Activated naive CD4-positive, alpha-beta T cell treated with anti-CD3 and anti-CD28 coated beads, Interleukin-2, amount 10 ng/mL, durations not matched to agents 7 days and 5 days (primary cell): Measurements from ENCODE around the gene PAPOLG.
"Not testable (repeated sequence)": the region's sequence is repeated elsewhere in the genome, so short reads cannot be mapped to it uniquely, and the experiment has no call there.

Source experiments
- CTCF ChIA-PET: fragments of 350-600 bp; sonication (Branson Sonifier 250); formaldehyde crosslinking; loops from one replicate; lab custom pipeline; 2021; ENCODE audit warnings: antibody characterized with exemption; lab: Charles Lee
- DNase-seq: peaks from one replicate; pipeline ENCODE4 v3.0.0-alpha.2; 2020
- H3K27ac Mint-ChIP-seq: one replicate; pipeline ENCODE4 v1.8.0; 2021; ENCODE audit warnings: mild to moderate bottlenecking, moderate library complexity, mixed read lengths
- H3K27me3 Mint-ChIP-seq: one replicate; pipeline ENCODE4 v1.8.0; 2021; ENCODE audit warnings: mild to moderate bottlenecking, mixed read lengths
- H3K36me3 Mint-ChIP-seq: one replicate; pipeline ENCODE4 v1.8.0; 2021; ENCODE audit warnings: mixed read lengths
- H3K4me1 Mint-ChIP-seq: one replicate; pipeline ENCODE4 v1.8.0; 2021; ENCODE audit warnings: mixed read lengths
- H3K4me3 Mint-ChIP-seq: one replicate; pipeline ENCODE4 v1.8.0; 2021; ENCODE audit warnings: mild to moderate bottlenecking, moderate library complexity, mixed read lengths
- H3K9me3 Mint-ChIP-seq: one replicate; pipeline ENCODE4 v1.8.0; 2021; ENCODE audit warnings: mixed read lengths

PAPOLG gene

GRCh38 chr2:60796573-60797509, 40.8 kb downstream of the PAPOLG start:
- CTCF ChIA-PET = interaction anchor here (0.7 to 1.3 kb wide), 3 partner anchors 89 to 202 kb away, joined by 3 to 5 read pairs (median 3); no protein-coding TSS in a partner anchor
- H3K36me3 Mint-ChIP-seq = peaks cover 41% of the 10 kb centered on the region
- no peak overlapping the region for H3K4me3 Mint-ChIP-seq

GRCh38 chr2:60804473-60804872, 48.4 kb downstream of the PAPOLG start:
- Mint-ChIP-seq H3K9me3 (no peaks in the 10 kb centered on the region), H3K27me3 (no peaks in the 10 kb centered on the region), H3K4me1 (peaks cover 33% of the 10 kb centered on the region), H3K27ac (no peak overlapping the region), H3K36me3 (peaks cover 2% of the 10 kb centered on the region), H3K4me3 (no peak overlapping the region)
- DNase-seq = no peak
- CTCF ChIA-PET = interaction anchor here (0.8 to 5.0 kb wide), 4 partner anchors 34 to 194 kb away, joined by 4 to 73 read pairs (median 4); no protein-coding TSS in a partner anchor

More at GRCh38 chr2:60796573-60797509, 40.8 kb downstream of the PAPOLG start:
- Mint-ChIP-seq H3K4me1 (peaks cover 19% of the 10 kb centered on the region), H3K9me3 (no peaks in the 10 kb centered on the region), H3K27me3 (no peaks in the 10 kb centered on the region), H3K27ac (peak overlapping the region; percentile 15)
- no peak for DNase-seq

DNA sequence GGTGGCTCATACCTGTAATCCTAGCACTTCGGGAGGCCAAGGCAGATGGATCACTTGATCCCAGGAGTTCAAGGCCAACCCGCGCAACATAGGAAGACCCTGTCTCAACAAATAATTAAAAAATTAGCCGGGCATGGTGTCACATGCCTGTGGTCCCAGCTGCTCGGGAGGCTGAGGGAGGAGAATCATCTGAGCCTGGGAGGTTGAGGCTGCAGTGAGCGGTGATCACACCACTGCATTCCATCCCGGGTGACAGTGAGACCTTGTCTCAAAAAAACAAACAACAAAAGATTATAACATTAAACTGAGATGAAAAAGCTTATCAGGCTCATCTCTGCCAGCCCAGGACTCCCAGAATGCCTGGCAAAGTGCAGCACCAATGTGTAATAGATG, 50.5 kb downstream of the PAPOLG start:
- CTCF ChIA-PET = interaction anchor here (1.6 to 5.0 kb wide), 3 partner anchors 11 to 192 kb away, joined by 4 to 73 read pairs (median 11); no protein-coding TSS in a partner anchor
- no peaks in the 10 kb centered on the region for H3K9me3 Mint-ChIP-seq
- no peaks in the 10 kb centered on the region for H3K27me3 Mint-ChIP-seq
- H3K36me3 Mint-ChIP-seq = no peaks in the 10 kb centered on the region
- DNase-seq = no peak
- no peak overlapping the region for H3K4me3 Mint-ChIP-seq
- peak overlapping the region; percentile 86 for H3K27ac Mint-ChIP-seq
- H3K4me1 Mint-ChIP-seq = peaks cover 38% of the 10 kb centered on the region

- no peak overlapping the region for H3K4me3 Mint-ChIP-seq
- H3K27ac Mint-ChIP-seq = peak overlapping the region; percentile 86
- no peaks in the 10 kb centered on the region for H3K27me3 Mint-ChIP-seq
- CTCF ChIA-PET = interaction anchor here (0.7 to 5.0 kb wide), 3 partner anchors 12 to 192 kb away, joined by 3 to 73 read pairs (median 4); no protein-coding TSS in a partner anchor
- no peaks in the 10 kb centered on the region for H3K9me3 Mint-ChIP-seq
- no peaks in the 10 kb centered on the region for H3K36me3 Mint-ChIP-seq
- peak; percentile 42 for DNase-seq
- peaks cover 38% of the 10 kb centered on the region for H3K4me1 Mint-ChIP-seq
These were observed 51.1 kb downstream of the PAPOLG start for GRCh38 chr2:60806988-60807681.

DNA sequence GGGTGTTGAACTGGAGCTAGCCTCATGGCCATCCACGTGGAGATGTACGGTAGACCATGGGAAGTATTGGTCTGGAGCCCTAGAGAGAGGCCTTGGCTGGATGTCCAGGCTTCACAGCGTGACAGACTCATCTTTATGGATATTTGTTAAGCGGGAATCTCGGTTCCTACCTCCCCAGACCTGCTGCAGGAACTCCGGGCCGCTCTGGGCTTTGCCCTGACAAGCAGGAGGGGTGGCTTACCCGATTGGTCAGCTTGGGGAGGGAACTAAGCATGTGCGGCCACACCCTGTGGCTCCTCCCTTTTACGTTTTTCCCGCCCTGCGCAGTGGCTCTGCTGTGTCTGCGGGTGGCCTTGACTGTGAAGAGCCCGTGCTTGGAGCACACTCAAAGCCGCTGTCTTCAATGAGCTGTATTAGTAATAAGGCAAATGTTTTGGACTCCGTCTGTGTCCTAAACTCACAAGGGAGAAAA, 52.3 kb downstream of the PAPOLG start:
- DNase-seq = no peak
- Mint-ChIP-seq H3K36me3 (no peaks in the 10 kb centered on the region), H3K4me3 (no peak overlapping the region), H3K27me3 (peaks cover 3% of the 10 kb centered on the region), H3K27ac (no peak overlapping the region), H3K4me1 (peaks cover 38% of the 10 kb centered on the region), H3K9me3 (no peaks in the 10 kb centered on the region)
- CTCF ChIA-PET = interaction anchor here (0.6 to 5.0 kb wide), 5 partner anchors 10 to 191 kb away, joined by 3 to 73 read pairs (median 4); no protein-coding TSS in a partner anchor

- Mint-ChIP-seq H3K27me3 (peaks cover 21% of the 10 kb centered on the region), H3K4me1 (peaks cover 28% of the 10 kb centered on the region), H3K4me3 (no peak overlapping the region), H3K9me3 (no peaks in the 10 kb centered on the region), H3K36me3 (no peaks in the 10 kb centered on the region), H3K27ac (no peak overlapping the region)
- CTCF ChIA-PET = interaction anchor here (0.6 to 1.6 kb wide), 2 partner anchors 21 to 25 kb away, joined by 3 to 4 read pairs; no protein-coding TSS in a partner anchor
- DNase-seq = no peak
These were observed 55.7 kb downstream of the PAPOLG start for GRCh38 chr2:60811491-60812375.

DNA sequence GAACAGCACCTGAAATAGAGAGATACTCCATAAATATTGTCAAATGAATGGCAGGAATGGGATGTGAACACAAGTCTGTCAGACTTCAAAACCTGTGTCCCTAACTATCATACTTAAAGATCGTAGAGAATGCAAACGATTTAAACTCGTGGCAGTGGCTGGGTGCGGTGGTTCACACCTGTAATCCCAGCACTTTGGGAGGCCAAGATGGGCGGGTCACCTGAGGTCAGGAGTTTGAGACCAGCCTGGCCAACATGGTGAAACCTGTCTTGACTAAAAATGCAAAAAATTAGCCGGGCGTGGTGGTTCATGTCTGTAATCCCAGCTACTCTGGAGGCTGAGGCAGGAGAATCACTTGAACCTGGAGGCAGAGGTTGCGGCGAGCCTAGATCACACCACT, 61.1 kb downstream of the PAPOLG start:
- Mint-ChIP-seq H3K4me1 (peaks cover 45% of the 10 kb centered on the region), H3K27me3 (peaks cover 21% of the 10 kb centered on the region)
- CTCF ChIA-PET = interaction anchor here (1.0 to 2.9 kb wide), 6 partner anchors 11 to 183 kb away, joined by 4 to 15 read pairs (median 11); partner anchors contain the start of gene REL
- not testable (repeated sequence) for H3K36me3 Mint-ChIP-seq, H3K4me3 Mint-ChIP-seq, H3K9me3 Mint-ChIP-seq, H3K27ac Mint-ChIP-seq, DNase-seq

DNA sequence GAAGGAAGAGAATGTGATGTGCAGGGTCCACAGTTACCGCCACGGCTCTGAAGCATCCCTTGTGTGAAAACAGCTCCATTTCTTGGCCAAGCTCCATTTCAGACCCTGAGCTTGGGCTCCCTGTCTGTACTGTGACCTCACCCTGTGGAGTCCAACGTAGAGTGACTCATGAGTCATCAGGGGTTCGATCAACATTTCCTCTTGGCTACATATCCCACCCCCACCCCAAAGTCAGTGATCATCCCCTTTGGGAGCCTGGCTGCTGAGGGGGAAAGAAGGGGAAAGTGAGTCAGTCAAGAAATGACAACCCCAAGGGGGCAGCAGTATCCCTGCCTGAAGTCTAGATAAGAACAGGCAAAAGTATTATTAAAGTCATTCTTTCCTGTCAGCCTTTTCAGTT, 62.2 kb downstream of the PAPOLG start:
- CTCF ChIA-PET = interaction anchor here (1.0 to 2.9 kb wide), 10 partner anchors 9 to 182 kb away, joined by 3 to 15 read pairs (median 5); partner anchors contain the start of gene REL

DNA sequence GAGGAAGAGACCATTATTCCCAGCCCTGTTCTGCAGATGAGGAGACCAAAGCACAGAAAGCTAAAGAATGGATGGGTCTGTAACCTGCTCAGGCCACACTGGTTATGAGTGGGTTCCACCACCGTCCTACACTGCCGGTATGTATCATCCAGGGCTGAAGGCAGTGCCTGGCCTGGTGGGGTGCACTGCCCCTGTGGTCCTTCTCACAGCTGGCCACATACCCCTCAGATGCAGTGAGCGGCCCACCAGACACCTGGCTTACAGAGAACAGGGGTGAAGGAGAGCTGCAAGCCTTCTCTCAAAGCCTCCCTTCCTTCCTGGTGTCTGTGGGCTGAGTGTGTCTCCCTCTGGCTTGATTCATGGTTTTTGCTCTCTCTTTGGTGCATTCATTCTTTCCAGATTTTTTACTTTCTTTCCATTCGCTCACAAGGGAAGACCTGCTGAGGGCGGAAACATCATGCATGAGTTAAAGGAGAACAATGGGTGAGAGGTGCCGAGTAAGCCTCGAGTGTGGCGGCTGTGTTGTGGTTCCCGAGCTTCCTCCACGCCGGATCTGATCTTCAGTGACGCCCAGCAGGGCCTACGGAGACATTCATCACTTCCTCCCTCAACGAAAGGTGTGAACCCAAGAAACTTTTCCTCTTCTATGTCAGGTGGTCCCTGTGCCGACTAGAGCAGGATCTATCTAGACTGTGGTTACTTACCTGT, 63.2 kb downstream of the PAPOLG start:
- DNase-seq = peak; percentile 93
- peaks cover 45% of the 10 kb centered on the region for H3K4me1 Mint-ChIP-seq
- CTCF ChIA-PET = interaction anchor here (1.1 to 2.9 kb wide), 8 partner anchors 12 to 181 kb away, joined by 3 to 15 read pairs (median 6); partner anchors contain the start of gene REL
- peak overlapping the region; percentile 24 for H3K4me3 Mint-ChIP-seq
- peak overlapping the region; percentile 90 for H3K27ac Mint-ChIP-seq
- peaks cover 5% of the 10 kb centered on the region for H3K9me3 Mint-ChIP-seq
- peaks cover 16% of the 10 kb centered on the region for H3K27me3 Mint-ChIP-seq
- no peaks in the 10 kb centered on the region for H3K36me3 Mint-ChIP-seq

More for the DNA sequence above, 62.2 kb downstream of the PAPOLG start:
- Mint-ChIP-seq H3K4me1 (peaks cover 45% of the 10 kb centered on the region), H3K27me3 (peaks cover 19% of the 10 kb centered on the region), H3K4me3 (no peak overlapping the region), H3K9me3 (peaks cover 5% of the 10 kb centered on the region), H3K27ac (peak overlapping the region; percentile 90), H3K36me3 (no peaks in the 10 kb centered on the region)
- DNase-seq = peak; percentile 33

DNA sequence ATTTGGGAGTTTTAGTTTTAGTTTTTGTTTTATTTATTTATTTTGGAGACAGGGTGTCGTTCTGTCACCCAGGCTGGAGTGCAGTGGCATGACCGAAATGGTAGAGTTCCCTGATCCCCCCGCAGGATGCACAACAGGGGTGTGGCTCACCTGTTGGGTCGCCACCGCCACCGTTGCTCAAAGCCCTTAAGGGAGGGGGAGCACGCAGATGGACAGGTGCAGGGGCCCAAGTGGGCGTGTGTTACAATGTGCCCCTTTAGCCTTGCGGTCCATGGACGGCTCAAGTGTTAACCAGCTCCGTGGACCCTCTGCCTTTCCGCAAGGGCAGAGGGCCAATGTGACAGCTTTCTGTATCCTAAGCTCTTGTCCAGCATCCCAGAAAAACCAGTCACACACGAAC, 63.9 kb downstream of the PAPOLG start:
- DNase-seq = no peak
- H3K36me3 Mint-ChIP-seq = no peaks in the 10 kb centered on the region
- peaks cover 14% of the 10 kb centered on the region for H3K27me3 Mint-ChIP-seq
- H3K4me3 Mint-ChIP-seq = no peak overlapping the region
- CTCF ChIA-PET = interaction anchor here (1.4 to 2.9 kb wide), 6 partner anchors 13 to 178 kb away, joined by 3 to 15 read pairs (median 10); partner anchors contain the start of gene REL
- peaks cover 5% of the 10 kb centered on the region for H3K9me3 Mint-ChIP-seq
- H3K27ac Mint-ChIP-seq = peak overlapping the region; percentile 90
- peaks cover 45% of the 10 kb centered on the region for H3K4me1 Mint-ChIP-seq

DNA sequence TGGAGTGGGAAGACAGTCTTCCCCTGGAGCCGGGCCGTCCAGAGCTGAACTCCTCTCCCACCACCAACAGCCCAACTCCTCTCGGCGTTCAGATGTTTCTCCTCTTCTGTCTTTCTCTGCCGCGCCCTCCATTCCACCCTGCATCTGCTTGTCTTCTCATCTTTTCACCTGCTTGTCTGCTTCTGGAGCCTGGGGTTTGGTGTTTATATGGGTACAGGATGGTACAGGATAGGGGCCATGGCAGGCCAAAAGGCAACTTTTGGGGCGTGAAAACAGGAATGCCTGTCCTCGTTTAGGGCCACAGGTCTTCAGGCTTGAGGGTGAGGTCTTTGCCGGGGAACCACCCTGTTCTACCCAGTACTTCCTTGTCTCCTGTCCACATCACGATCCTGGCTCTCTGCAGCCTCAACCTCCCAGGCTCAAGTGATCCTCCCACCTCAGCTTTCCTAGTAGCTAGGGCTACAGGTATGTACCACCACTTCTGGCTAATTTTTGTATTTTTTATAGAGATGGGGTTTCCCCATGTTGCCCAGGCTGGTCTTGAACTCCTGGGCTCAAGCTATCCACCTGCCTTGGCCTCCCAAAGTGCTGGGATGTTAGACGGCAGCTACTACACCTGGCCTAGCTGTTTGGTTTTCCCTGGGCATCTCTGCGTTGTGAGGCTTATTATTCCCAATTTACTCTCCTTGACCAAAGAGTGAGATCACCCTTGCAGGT, 64.5 kb downstream of the PAPOLG start:
- no peaks in the 10 kb centered on the region for H3K36me3 Mint-ChIP-seq
- peaks cover 45% of the 10 kb centered on the region for H3K4me1 Mint-ChIP-seq
- H3K4me3 Mint-ChIP-seq = no peak overlapping the region
- peaks cover 7% of the 10 kb centered on the region for H3K27me3 Mint-ChIP-seq
- CTCF ChIA-PET = interaction anchor here (1.4 to 2.5 kb wide), 2 partner anchors 15 to 178 kb away, joined by 4 to 8 read pairs; no protein-coding TSS in a partner anchor
- H3K9me3 Mint-ChIP-seq = peaks cover 5% of the 10 kb centered on the region
- DNase-seq = no peak
- H3K27ac Mint-ChIP-seq = peak overlapping the region; percentile 83

DNA sequence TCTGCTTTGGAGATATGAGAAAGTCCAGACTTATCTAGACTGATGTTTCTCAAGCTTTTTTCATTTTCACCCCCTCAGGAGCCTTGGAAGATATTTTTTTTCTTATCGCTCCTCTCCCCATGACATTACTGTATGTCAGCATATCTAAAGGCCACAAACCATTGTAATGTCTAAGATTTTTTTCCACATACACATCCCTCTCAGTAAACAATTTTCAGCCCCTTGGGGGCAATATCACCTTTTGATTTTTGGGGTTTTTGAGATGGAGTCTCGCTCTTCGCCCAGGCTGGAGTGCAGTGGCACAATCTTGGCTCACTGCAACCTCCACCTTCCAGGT, 65.0 kb downstream of the PAPOLG start:
- no peak for DNase-seq
- Mint-ChIP-seq H3K27me3 (peaks cover 5% of the 10 kb centered on the region), H3K36me3 (no peaks in the 10 kb centered on the region), H3K27ac (no peak overlapping the region), H3K4me1 (peaks cover 45% of the 10 kb centered on the region), H3K9me3 (peaks cover 5% of the 10 kb centered on the region), H3K4me3 (no peak overlapping the region)
- CTCF ChIA-PET = interaction anchor here (0.7 to 2.5 kb wide), 3 partner anchors 16 to 177 kb away, joined by 3 to 8 read pairs (median 4); no protein-coding TSS in a partner anchor
